ENCODE measurements around the gene KCNK17.

- TF ChIP-seq CTCF (IDR thresholded peaks at IDR 0.05; ENCODE audit: insufficient read depth, low read length, poor library complexity, severe bottlenecking) (no peak), EZH2phosphoT487 (conservative IDR thresholded peaks at IDR 0.05; ENCODE audit: low read length) (no peak)
Measured at GRCh38 chr6:39314273-39314795, at the start of gene KCNK17.
